HG03196 (cell line): ENCODE measurements around the gene TP53TG3C.
"Not testable (repeated sequence)": the region's sequence is repeated elsewhere in the genome, so short reads cannot be mapped to it uniquely, and the experiment has no call there.

ENCODE experiments used
- ATAC-seq: cut with Tn5 transposase; IDR thresholded peaks from one replicate; pipeline ENCODE4 v1.9.1; 2021; ENCODE audit not compliant: unreplicated experiment

TP53TG3C gene

GRCh38 chr16:33193926-33194325 is at the start of gene TP53TG3C:
Gene TP53TG3C (plus strand): TSS chr16:33194226. CDS start chr16:33194294, 68 bp downstream.
- not testable (repeated sequence) for ATAC-seq
